K562 (cell line): ENCODE data around the gene BTAF1. TPM values are rescaled to one million over a fixed set of nuclear protein-coding genes. Genes with fewer than 3 reads are reported as not detected.

Experiments used
- BCL6 ChIP-seq: fragments of 250-450 bp; sonication (Bioruptor Pico); IDR thresholded peaks from 2 replicates; pipeline ENCODE4 v1.4.0; 2020
- CBFB ChIP-seq: sonication (generic); formaldehyde crosslinking; IDR thresholded peaks from 2 replicates; pipeline ENCODE4 v1.4.0; 2020; ENCODE audit warnings: mild to moderate bottlenecking, missing genetic modification reagents
- E2F5 ChIP-seq: sonication (generic); formaldehyde crosslinking; IDR thresholded peaks from 2 replicates; pipeline ENCODE4 v1.8.0; 2022; ENCODE audit warnings: mild to moderate bottlenecking, missing genetic modification reagents
- EP300 ChIP-seq: IDR thresholded peaks from 2 replicates; pipeline ENCODE4 v1.6.1; 2012; ENCODE audit warnings: low read length, improper control_type of control experiment
- EWSR1 ChIP-seq: fragments of 450-650 bp; IDR thresholded peaks from 2 replicates; pipeline ENCODE4 v1.6.1; 2018; ENCODE audit warnings: borderline replicate concordance, mild to moderate bottlenecking, low read depth, moderate library complexity; ENCODE audit not compliant: partially characterized antibody
- HDAC3 ChIP-seq: fragments of 450-650 bp; IDR thresholded peaks from 2 replicates; pipeline ENCODE4 v1.6.1; 2018; ENCODE audit warnings: borderline replicate concordance, mild to moderate bottlenecking, moderate library complexity; ENCODE audit not compliant: partially characterized antibody
- IRF2 ChIP-seq: sonication (generic); formaldehyde crosslinking; IDR thresholded peaks from 2 replicates; pipeline ENCODE4 v1.8.1; 2022; ENCODE audit warnings: mild to moderate bottlenecking, missing genetic modification reagents
- KDM2B ChIP-seq: fragments of 250-450 bp; sonication (Bioruptor Pico); IDR thresholded peaks from 2 replicates; pipeline ENCODE4 v1.8.0; 2021; ENCODE audit warnings: mild to moderate bottlenecking, moderate library complexity
- KDM4B ChIP-seq, 2 experiments: fragments of 450-650 bp in 1 of 2; sonication (generic) in 1 of 2; IDR thresholded peaks; 2 replicates each; pipeline ENCODE4 v1.6.1; 2016 to 2017; ENCODE audit warnings: borderline replicate concordance in 2 of 2, antibody characterized with exemption in 1 of 2, low read depth in 1 of 2, mild to moderate bottlenecking in 1 of 2
- KDM5B ChIP-seq: fragments of 200-600 bp; sonication (generic); IDR thresholded peaks from 2 replicates; pipeline ENCODE4 v1.6.1; 2012; ENCODE audit warnings: low read depth, mild to moderate bottlenecking, moderate library complexity, low read length, control low read depth, inconsistent platforms; ENCODE audit not compliant: insufficient replicate concordance
- NR4A1 ChIP-seq, 2 experiments: fragments of 250-450 bp in 1 of 2; fragments of 450-650 bp in 1 of 2; sonication (Bioruptor Pico) in 1 of 2; IDR thresholded peaks; 2 replicates each; pipeline versions ENCODE4 v1.4.0 to v1.6.1; 2016 to 2020; ENCODE audit warnings: mild to moderate bottlenecking in 2 of 2, missing compliant biosample characterization in 1 of 2, missing genetic modification characterization in 1 of 2, moderate library complexity in 1 of 2
- PML ChIP-seq: IDR thresholded peaks from 2 replicates; pipeline ENCODE4 v1.6.1; 2012; ENCODE audit warnings: low read length, inconsistent platforms
- PRPF4 ChIP-seq: fragments of 200-400 bp; formaldehyde crosslinking; IDR thresholded peaks from one replicate; pipeline ENCODE4 v1.6.1; 2017; ENCODE audit warnings: low read length, low read depth, mild to moderate bottlenecking; ENCODE audit not compliant: insufficient read depth, poor library complexity, severe bottlenecking
- PTBP1 ChIP-seq: fragments of 200-400 bp; formaldehyde crosslinking; IDR thresholded peaks from 2 replicates; pipeline ENCODE4 v1.6.1; 2017; ENCODE audit warnings: low read depth, low read length
- RFX5 ChIP-seq: IDR thresholded peaks from 2 replicates; pipeline ENCODE4 v1.6.1; 2011; ENCODE audit warnings: low read depth, mild to moderate bottlenecking, improper control_type of control experiment, low read length
- TEAD2 ChIP-seq: fragments of 450-650 bp; IDR thresholded peaks from 2 replicates; pipeline ENCODE4 v1.6.1; 2016; ENCODE audit warnings: missing genetic modification characterization, control low read depth, missing compliant biosample characterization
- ZNF12 ChIP-seq: sonication (generic); formaldehyde crosslinking; IDR thresholded peaks from 2 replicates; pipeline ENCODE4 v1.4.0; 2020; ENCODE audit warnings: mild to moderate bottlenecking, missing genetic modification reagents
- ZNF24 ChIP-seq: fragments of 450-650 bp; IDR thresholded peaks from 2 replicates; pipeline ENCODE4 v1.6.1; 2016
- polyA plus RNA-seq, 8 experiments: library from polyadenylated mRNA; depleted of rRNA in 4 of 8; stranded (reverse) in 5 of 8; unstranded in 3 of 8; fragments of >200 nt; fragmentation: Nextera tagmentation in 2 of 8; fragmentation: Illumina TruSeq in 1 of 8; extraction: Ambion mirVana in 2 of 8; extraction: Trizol in 1 of 8; gene quantifications; 2 replicates each; pipeline versions ENCODE4 v1.2.1 to v1.2.3, GENCODE V29; 2011 to 2014; ENCODE audit warnings: inconsistent platforms in 1 of 8, missing spikeins in 1 of 8
- total RNA-seq, 7 experiments: library from RNA; depleted of rRNA in 6 of 7; stranded (reverse); fragments of >200 nt in 6 of 7; fragmentation: Illumina TruSeq in 2 of 7; extraction: Trizol in 2 of 7; gene quantifications; 2 replicates each; pipeline versions ENCODE4 v1.2.1 to v1.2.3, GENCODE V29; 2011 to 2021; ENCODE audit warnings: low replicate concordance in 1 of 7
- TF ChIP-seq, protein P1 (sequence below), 2 experiments: IDR thresholded peaks; 2 replicates each; pipeline ENCODE4 v1.6.1; 2011; ENCODE audit warnings: borderline replicate concordance in 1 of 2, control low read depth in 1 of 2, low read depth in 1 of 2, low read length in 1 of 2, mild to moderate bottlenecking in 1 of 2, mixed read lengths in 1 of 2, moderate library complexity in 1 of 2; ENCODE audit not compliant: insufficient read depth in 1 of 2, insufficient read length in 1 of 2, poor library complexity in 1 of 2, severe bottlenecking in 1 of 2; ENCODE audit errors: extremely low read depth in 1 of 2
- TF ChIP-seq, protein P2 (sequence below): fragments of 200-800 bp; sonication (Bioruptor generic); IDR thresholded peaks from 2 replicates; pipeline ENCODE4 v1.6.1; 2016; ENCODE audit warnings: missing genetic modification characterization, missing compliant biosample characterization

BTAF1 gene
- total and polyA plus RNA-seq, 9 of the 15 experiments (the other 6 are each of a cell fraction or from before 2014, with no cell fraction given): 6.6 to 70.7 (median 30.5) TPM

DNA sequence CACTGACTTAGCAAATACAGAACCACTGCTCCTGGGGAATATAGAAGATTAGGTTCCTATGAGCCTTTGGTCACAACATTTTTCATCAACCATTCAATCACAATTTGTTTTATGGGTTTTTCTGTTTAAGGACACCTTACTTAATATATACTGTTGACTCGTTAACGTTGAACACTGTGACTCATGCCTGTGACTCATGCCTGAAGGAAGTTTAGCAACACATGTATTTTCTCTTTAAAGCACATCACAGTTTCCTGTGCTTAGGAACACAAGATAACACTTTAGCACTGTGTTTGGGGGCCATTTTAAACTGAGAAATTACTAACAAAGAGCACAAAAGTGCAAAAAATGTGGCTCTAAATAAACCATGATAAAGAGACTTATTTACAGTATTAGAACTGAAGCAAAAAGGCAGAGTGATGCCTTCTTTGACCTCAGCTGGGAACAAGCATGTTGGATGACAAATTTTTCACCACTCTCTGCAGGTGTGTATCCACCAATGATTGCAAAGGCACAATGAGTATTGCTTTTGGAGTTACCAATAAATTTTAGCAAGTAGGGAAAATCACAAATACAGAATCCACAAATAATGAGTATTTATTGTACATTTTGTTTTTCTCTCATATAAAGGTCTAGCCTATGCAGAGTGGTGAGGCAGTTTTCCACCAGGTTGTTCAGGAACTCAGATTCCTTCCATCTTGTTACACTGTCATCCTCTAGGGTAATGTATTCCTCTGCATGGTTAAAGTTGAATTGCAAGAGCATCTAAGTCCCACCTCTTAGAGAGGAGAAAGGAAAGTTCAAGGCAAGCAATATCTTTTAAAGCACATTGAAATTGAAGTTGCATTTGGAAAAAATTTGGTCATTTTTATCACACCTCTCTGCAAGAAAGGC is 21.5 kb upstream of the BTAF1 start (continued):
- no peak for TF ChIP-seq ZNF12 (CRISPR knock-in tag)
- no peak for TF ChIP-seq EWSR1
- TF ChIP-seq HDAC3: peak; percentile 28
- TF ChIP-seq IRF2: no peak
- 0 out of 2 replicates have a peak, but pooled peaks have one; percentile 32 for TF ChIP-seq E2F5 (CRISPR knock-in tag)
- TF ChIP-seq, protein P1, sequence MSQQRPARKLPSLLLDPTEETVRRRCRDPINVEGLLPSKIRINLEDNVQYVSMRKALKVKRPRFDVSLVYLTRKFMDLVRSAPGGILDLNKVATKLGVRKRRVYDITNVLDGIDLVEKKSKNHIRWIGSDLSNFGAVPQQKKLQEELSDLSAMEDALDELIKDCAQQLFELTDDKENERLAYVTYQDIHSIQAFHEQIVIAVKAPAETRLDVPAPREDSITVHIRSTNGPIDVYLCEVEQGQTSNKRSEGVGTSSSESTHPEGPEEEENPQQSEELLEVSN (IDR thresholded peaks at IDR 0.05; ENCODE audit: borderline replicate concordance in 1 of 2, extremely low read depth in 1 of 2, insufficient read depth in 1 of 2, insufficient read length in 1 of 2, low read depth in 1 of 2, low read length in 1 of 2, poor library complexity in 1 of 2, severe bottlenecking in 1 of 2): no peak
- TF ChIP-seq TEAD2 (tag): no peak
- TF ChIP-seq CBFB (CRISPR knock-in tag): no peak
- no peak for TF ChIP-seq RFX5
- TF ChIP-seq KDM2B: no peak
- no peak for TF ChIP-seq PTBP1
- TF ChIP-seq PML: no peak
- TF ChIP-seq KDM5B: no peak
- TF ChIP-seq BCL6 (CRISPR knock-in tag): no peak
- TF ChIP-seq, protein P2, sequence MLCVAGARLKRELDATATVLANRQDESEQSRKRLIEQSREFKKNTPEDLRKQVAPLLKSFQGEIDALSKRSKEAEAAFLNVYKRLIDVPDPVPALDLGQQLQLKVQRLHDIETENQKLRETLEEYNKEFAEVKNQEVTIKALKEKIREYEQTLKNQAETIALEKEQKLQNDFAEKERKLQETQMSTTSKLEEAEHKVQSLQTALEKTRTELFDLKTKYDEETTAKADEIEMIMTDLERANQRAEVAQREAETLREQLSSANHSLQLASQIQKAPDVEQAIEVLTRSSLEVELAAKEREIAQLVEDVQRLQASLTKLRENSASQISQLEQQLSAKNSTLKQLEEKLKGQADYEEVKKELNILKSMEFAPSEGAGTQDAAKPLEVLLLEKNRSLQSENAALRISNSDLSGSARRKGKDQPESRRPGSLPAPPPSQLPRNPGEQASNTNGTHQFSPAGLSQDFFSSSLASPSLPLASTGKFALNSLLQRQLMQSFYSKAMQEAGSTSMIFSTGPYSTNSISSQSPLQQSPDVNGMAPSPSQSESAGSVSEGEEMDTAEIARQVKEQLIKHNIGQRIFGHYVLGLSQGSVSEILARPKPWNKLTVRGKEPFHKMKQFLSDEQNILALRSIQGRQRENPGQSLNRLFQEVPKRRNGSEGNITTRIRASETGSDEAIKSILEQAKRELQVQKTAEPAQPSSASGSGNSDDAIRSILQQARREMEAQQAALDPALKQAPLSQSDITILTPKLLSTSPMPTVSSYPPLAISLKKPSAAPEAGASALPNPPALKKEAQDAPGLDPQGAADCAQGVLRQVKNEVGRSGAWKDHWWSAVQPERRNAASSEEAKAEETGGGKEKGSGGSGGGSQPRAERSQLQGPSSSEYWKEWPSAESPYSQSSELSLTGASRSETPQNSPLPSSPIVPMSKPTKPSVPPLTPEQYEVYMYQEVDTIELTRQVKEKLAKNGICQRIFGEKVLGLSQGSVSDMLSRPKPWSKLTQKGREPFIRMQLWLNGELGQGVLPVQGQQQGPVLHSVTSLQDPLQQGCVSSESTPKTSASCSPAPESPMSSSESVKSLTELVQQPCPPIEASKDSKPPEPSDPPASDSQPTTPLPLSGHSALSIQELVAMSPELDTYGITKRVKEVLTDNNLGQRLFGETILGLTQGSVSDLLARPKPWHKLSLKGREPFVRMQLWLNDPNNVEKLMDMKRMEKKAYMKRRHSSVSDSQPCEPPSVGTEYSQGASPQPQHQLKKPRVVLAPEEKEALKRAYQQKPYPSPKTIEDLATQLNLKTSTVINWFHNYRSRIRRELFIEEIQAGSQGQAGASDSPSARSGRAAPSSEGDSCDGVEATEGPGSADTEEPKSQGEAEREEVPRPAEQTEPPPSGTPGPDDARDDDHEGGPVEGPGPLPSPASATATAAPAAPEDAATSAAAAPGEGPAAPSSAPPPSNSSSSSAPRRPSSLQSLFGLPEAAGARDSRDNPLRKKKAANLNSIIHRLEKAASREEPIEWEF: no peak
- no peak for TF ChIP-seq ZNF24
- TF ChIP-seq EP300: peak; percentile 69
- no peak for TF ChIP-seq KDM4B (IDR thresholded peaks at IDR 0.05; ENCODE audit: borderline replicate concordance in 2 of 2, low read depth in 1 of 2)
- no peak for TF ChIP-seq PRPF4
- no peak for TF ChIP-seq NR4A1 (CRISPR knock-in tag; IDR thresholded peaks at IDR 0.05)
- TF ChIP-seq NR4A1 (tag; IDR thresholded peaks at IDR 0.05): no peak
